Measurements from ENCODE around the gene STAG2. TPM values are rescaled to one million over a fixed set of nuclear protein-coding genes. Genes with fewer than 3 reads are reported as not detected.

Gene STAG2
- total RNA-seq, 6 donors from 2014 or later: 49.9 to 105 (median 68.1) TPM

DNA sequence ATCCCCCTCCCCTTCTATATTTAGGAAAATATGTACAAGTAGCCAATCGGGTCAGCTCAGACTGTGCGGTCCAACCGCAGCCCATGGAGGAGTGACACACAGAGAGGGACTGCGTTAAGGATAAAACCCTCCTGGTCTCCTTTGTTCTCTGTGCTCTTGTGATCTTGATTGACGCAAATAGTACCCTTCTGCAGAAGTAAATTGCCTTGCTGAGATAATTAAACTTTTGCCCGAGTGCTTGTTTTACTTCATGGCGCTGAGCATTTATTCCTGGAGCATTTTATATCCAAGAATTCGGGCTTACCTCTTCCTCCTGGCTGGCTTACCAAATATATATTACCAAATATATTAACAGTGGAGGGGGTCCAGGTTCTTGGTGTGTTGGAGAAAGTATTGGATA is 184.2 kb downstream of the STAG2 start:
- TF ChIP-seq, protein P1, sequence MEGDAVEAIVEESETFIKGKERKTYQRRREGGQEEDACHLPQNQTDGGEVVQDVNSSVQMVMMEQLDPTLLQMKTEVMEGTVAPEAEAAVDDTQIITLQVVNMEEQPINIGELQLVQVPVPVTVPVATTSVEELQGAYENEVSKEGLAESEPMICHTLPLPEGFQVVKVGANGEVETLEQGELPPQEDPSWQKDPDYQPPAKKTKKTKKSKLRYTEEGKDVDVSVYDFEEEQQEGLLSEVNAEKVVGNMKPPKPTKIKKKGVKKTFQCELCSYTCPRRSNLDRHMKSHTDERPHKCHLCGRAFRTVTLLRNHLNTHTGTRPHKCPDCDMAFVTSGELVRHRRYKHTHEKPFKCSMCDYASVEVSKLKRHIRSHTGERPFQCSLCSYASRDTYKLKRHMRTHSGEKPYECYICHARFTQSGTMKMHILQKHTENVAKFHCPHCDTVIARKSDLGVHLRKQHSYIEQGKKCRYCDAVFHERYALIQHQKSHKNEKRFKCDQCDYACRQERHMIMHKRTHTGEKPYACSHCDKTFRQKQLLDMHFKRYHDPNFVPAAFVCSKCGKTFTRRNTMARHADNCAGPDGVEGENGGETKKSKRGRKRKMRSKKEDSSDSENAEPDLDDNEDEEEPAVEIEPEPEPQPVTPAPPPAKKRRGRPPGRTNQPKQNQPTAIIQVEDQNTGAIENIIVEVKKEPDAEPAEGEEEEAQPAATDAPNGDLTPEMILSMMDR (IDR thresholded peaks at IDR 0.05): no peak
- no peak for TF ChIP-seq EP300 (IDR thresholded peaks at IDR 0.05)
- TF ChIP-seq POLR2A (IDR thresholded peaks at IDR 0.05): no peak
- TF ChIP-seq POLR2AphosphoS5 (IDR thresholded peaks at IDR 0.05): no peak
- WGBS, 2 donors: 90 to 91% methylated on average over 8 of the region's 8 CpGs
- no peak for DNase-seq
- Histone ChIP-seq H3K27ac (no peak overlapping the region), H3K36me3 (no peaks in the 10 kb centered on the region), H3K9me3 (peaks cover 0 to 15% (median 0%) of the 10 kb centered on the region in 4 donors), H3K27me3 (no peaks in the 10 kb centered on the region), H3K4me3 (no peak overlapping the region), H3K4me1 (no peaks in the 10 kb centered on the region)
- no peak for ATAC-seq (ENCODE audit: low FRiP score in 2 of 2)

DNA sequence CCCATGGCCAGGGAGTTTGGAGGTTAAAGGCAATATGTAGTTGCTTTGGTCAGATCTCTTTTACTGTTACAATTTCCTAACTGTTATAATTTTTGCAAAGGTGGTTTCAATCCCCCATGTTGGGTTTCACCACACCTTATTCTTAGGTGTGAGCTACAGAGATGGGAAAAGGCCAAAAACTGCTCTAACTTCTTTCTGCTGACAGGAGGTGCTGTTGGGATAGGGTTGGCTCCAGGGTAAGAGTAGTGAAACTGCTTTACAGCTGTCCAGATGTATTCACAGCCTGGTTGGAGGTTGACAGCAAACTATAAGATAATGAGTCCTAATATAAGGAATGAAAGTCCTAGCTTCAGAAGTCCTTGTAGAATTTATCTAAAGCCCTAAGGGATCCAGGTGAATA is 189.7 kb downstream of the STAG2 start:
- no peak overlapping the region for H3K27ac ChIP-seq
- TF ChIP-seq POLR2A (IDR thresholded peaks at IDR 0.05) (no peak), EP300 (IDR thresholded peaks at IDR 0.05) (no peak), POLR2AphosphoS5 (IDR thresholded peaks at IDR 0.05) (no peak)
- TF ChIP-seq, protein P1 (IDR thresholded peaks at IDR 0.05): no peak
- no peaks in the 10 kb centered on the region for H3K36me3 ChIP-seq
- H3K4me3 ChIP-seq: no peak overlapping the region
- ATAC-seq (ENCODE audit: low FRiP score in 2 of 2) (no peak), DNase-seq (no peak)
- no peaks in the 10 kb centered on the region for H3K27me3 ChIP-seq
- no peaks in the 10 kb centered on the region for H3K4me1 ChIP-seq
- peaks cover 0 to 11% (median 0%) of the 10 kb centered on the region in 4 donors for H3K9me3 ChIP-seq

Other genes with a start within 250 kb of the STAG2 start
- gene THOC2, start 228.7 kb upstream of the STAG2 start, total RNA-seq: 100 to 1,000 TPM in 3 of 6 donors, 10 to 100 TPM in 3; 63.0 to 229 (median 103) TPM
- 10 to 100 TPM; 28.3 to 64.2 (median 46.8) TPM for gene XIAP, start 101.7 kb upstream of the STAG2 start, total RNA-seq

All from upper lobe of left lung (tissue), 6 donors.